Kidney (tissue), 14 donors: ENCODE data around the gene APBA1. TPM values are rescaled to one million over a fixed set of nuclear protein-coding genes. Genes with fewer than 3 reads are reported as not detected.

Experiments used
- DNase-seq, 5 donors: peaks; one replicate each; pipeline ENCODE4 v3.0.0-alpha.2; 2013 to 2020
- FAIRE-seq: peaks from 2 replicates; lab custom pipeline; 2012; peaks lifted over from hg19 to GRCh38; lab: Jason Lieb, UNC
- H3K27ac ChIP-seq, 2 donors: one replicate each; pipeline ENCODE4 v1.7.0; 2013; ENCODE audit warnings: low read depth in 2 of 2, low read length in 2 of 2, inconsistent platforms in 1 of 2
- H3K27me3 ChIP-seq: one replicate; pipeline ENCODE4 v1.7.1; 2013; ENCODE audit warnings: low read length, inconsistent platforms; ENCODE audit not compliant: control insufficient read depth, insufficient read depth
- H3K36me3 ChIP-seq, 3 donors: one replicate each; pipeline versions ENCODE4 v1.7.0 to v1.7.1; 2013; ENCODE audit warnings: low read length in 3 of 3, control low read depth in 1 of 3, inconsistent platforms in 1 of 3; ENCODE audit not compliant: insufficient read depth in 3 of 3, control insufficient read depth in 2 of 3
- H3K4me1 ChIP-seq, 3 donors: one replicate each; pipeline versions ENCODE4 v1.7.0 to v1.7.1; 2013; ENCODE audit warnings: low read length in 3 of 3, inconsistent platforms in 1 of 3, low read depth in 1 of 3; ENCODE audit not compliant: control insufficient read depth in 2 of 3, insufficient read depth in 2 of 3
- H3K4me3 ChIP-seq, 3 donors: one replicate each; pipeline versions ENCODE4 v1.7.0 to v1.8.1; 2013; ENCODE audit warnings: low read length in 3 of 3, control low read depth in 1 of 3, inconsistent platforms in 1 of 3
- H3K9ac ChIP-seq, 3 donors: one replicate each; pipeline versions ENCODE4 v1.7.0 to v1.7.1; 2013; ENCODE audit warnings: low read length in 3 of 3, control low read depth in 1 of 3, inconsistent platforms in 1 of 3
- H3K9me3 ChIP-seq, 3 donors: one replicate each; pipeline versions ENCODE4 v1.7.0 to v1.7.1; 2013; ENCODE audit warnings: low read length in 3 of 3, control low read depth in 1 of 3, inconsistent platforms in 1 of 3; ENCODE audit not compliant: control insufficient read depth in 2 of 3, insufficient read depth in 1 of 3
- CTCF ChIP-seq: IDR thresholded peaks from 3 replicates; pipeline ENCODE4 v1.5.1; 2012; ENCODE audit warnings: mild to moderate bottlenecking, moderate library complexity, borderline replicate concordance; ENCODE audit not compliant: insufficient read depth; ENCODE audit errors: extremely low read depth
- intact Hi-C: fragments of 100-400 bp; cut with DNase I; formaldehyde crosslinking; loops from one replicate; pipeline ENCODE4 v1.11.1; 2022
- polyA plus RNA-seq: library from polyadenylated mRNA; stranded (reverse); fragments of 350-450 nt; fragmentation: Illumina TruSeq; extraction: RNeasy Lipid Tissue Mini Kit (QIAGEN cat#74804); gene quantifications from one replicate; pipeline ENCODE4 v1.2.3, GENCODE V29; 2014; ENCODE audit warnings: low read depth, low replicate concordance; ENCODE audit not compliant: insufficient read depth
- total RNA-seq: library from RNA; stranded (reverse); fragmentation: NEBNext Ultra II Directional; extraction: Animal tissue kit (Norgen Biotek cat#: 25700); gene quantifications from one replicate; pipeline ENCODE4 v1.2.1, GENCODE V29; 2021
- donor health status: control.
- donor health status: control.
- donor health status: control.
- donor health status: control.
- donor health status: control.
- donor health status: DM: yes; HTN: yes; CAD: no.
- donor health status: Normal renal cell carcinoma (clear cell type).

The APBA1 gene
- total and polyA plus RNA-seq, 2 donors from 2014 or later, result 1.3 to 5.1 TPM

GRCh38 chr9:69646810-69647209 is 25.4 kb downstream of the APBA1 start:
- no peak overlapping the region for H3K4me3 ChIP-seq
- intact Hi-C loops, result no loop called here
- no peak for TF ChIP-seq CTCF
- FAIRE-seq (no peak), DNase-seq (no peak)
- no peak overlapping the region for H3K27ac ChIP-seq
- H3K9ac ChIP-seq, result no peak overlapping the region
- no peaks in the 10 kb centered on the region for H3K9me3 ChIP-seq
- H3K36me3 ChIP-seq, result no peaks in the 10 kb centered on the region
- H3K27me3 ChIP-seq, result no peaks in the 10 kb centered on the region
- H3K4me1 ChIP-seq, result peaks cover 0 to 5% (median 3%) of the 10 kb centered on the region in 3 donors

GRCh38 chr9:69645488-69645887 is 26.7 kb downstream of the APBA1 start:
- intact Hi-C loops, result no loop called here
- no peaks in the 10 kb centered on the region for H3K36me3 ChIP-seq
- peak overlapping the region in 1 of 3 donors; percentile 2 for H3K4me3 ChIP-seq
- no peaks in the 10 kb centered on the region for H3K9me3 ChIP-seq
- DNase-seq, result peak in 2 of 5 donors; percentile 22 to 78
- H3K27me3 ChIP-seq, result no peaks in the 10 kb centered on the region
- no peak overlapping the region for H3K9ac ChIP-seq
- FAIRE-seq, result no peak
- peaks cover 0 to 5% (median 3%) of the 10 kb centered on the region in 3 donors for H3K4me1 ChIP-seq
- H3K27ac ChIP-seq, result no peak overlapping the region
- TF ChIP-seq CTCF, result no peak

- H3K9me3 ChIP-seq, result no peaks in the 10 kb centered on the region
- H3K27me3 ChIP-seq, result no peaks in the 10 kb centered on the region
- no peak overlapping the region for H3K9ac ChIP-seq
- H3K4me3 ChIP-seq, result no peak overlapping the region
- no peaks in the 10 kb centered on the region for H3K36me3 ChIP-seq
- TF ChIP-seq CTCF, result no peak
- H3K4me1 ChIP-seq, result peaks cover 0 to 5% (median 0%) of the 10 kb centered on the region in 3 donors
- FAIRE-seq (no peak), DNase-seq (no peak)
- no peak overlapping the region for H3K27ac ChIP-seq
- intact Hi-C loops, result no loop called here
Measured at GRCh38 chr9:69643098-69643497, 29.1 kb downstream of the APBA1 start.

DNA sequence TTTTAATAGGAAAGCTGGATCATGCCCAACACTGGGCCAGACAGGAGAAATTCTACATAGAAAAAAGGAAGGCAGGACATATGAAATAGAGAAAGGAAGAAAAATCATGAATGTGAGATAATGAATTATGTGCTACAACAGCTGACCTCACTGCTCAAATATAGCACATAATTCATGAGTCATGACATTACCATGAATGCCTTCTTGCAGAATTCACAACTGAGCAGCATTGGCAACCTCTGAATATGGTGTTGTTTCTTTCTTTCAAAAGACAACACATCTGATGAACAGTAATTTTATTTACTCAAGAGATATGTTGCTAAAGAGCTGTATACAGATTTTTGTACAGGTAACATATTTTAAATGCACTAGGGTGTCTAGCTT is 34.4 kb downstream of the APBA1 start:
- Histone ChIP-seq H3K4me1 (no peaks in the 10 kb centered on the region), H3K9me3 (no peaks in the 10 kb centered on the region), H3K4me3 (no peak overlapping the region), H3K36me3 (no peaks in the 10 kb centered on the region), H3K27me3 (no peaks in the 10 kb centered on the region), H3K27ac (no peak overlapping the region), H3K9ac (no peak overlapping the region)
- no peak for DNase-seq
- no peak for TF ChIP-seq CTCF
- intact Hi-C loops, result no loop called here
- no peak for FAIRE-seq
